Epithelial cell of proximal tubule (primary cell): Measurements from ENCODE around the gene TMEM233. TPM values are rescaled to one million over a fixed set of nuclear protein-coding genes. Genes with fewer than 3 reads are reported as not detected.

ENCODE experiments used
- DNase-seq: peaks from one replicate; pipeline ENCODE4 v3.0.0-alpha.2; 2011; ENCODE audit warnings: low read depth
- H3K4me3 ChIP-seq: 2 replicates; pipeline ENCODE4 v1.5.1; 2011; ENCODE audit warnings: low read depth, mild to moderate bottlenecking, low read length
- CTCF ChIP-seq: conservative IDR thresholded peaks from 2 replicates; pipeline ENCODE4 v1.5.1; 2012; ENCODE audit warnings: low read depth, mild to moderate bottlenecking, low read length
- total RNA-seq: library from RNA; depleted of rRNA; stranded (reverse); fragments of >200 nt; gene quantifications from 2 replicates; pipeline ENCODE4 v1.2.3, GENCODE V29; 2015

The TMEM233 gene
- total RNA-seq, 1 donor from 2014 or later: 0.17 TPM

GRCh38 chr12:119621878-119622277, 28.3 kb downstream of the TMEM233 start:
- TF ChIP-seq CTCF: no peak
- DNase-seq: no peak
- no peak overlapping the region for H3K4me3 ChIP-seq

GRCh38 chr12:119624966-119625365, 31.4 kb downstream of the TMEM233 start:
- DNase-seq: no peak
- TF ChIP-seq CTCF: no peak
- H3K4me3 ChIP-seq: no peak overlapping the region

GRCh38 chr12:119627019-119627643, 33.6 kb downstream of the TMEM233 start:
- DNase-seq: no peak
- no peak overlapping the region for H3K4me3 ChIP-seq
- no peak for TF ChIP-seq CTCF

- H3K4me3 ChIP-seq: no peak overlapping the region
- no peak for DNase-seq
- TF ChIP-seq CTCF: no peak
Observed at GRCh38 chr12:119627686-119628085, 34.1 kb downstream of the TMEM233 start.

GRCh38 chr12:119630223-119630780, 36.7 kb downstream of the TMEM233 start:
- DNase-seq: no peak
- TF ChIP-seq CTCF: no peak
- no peak overlapping the region for H3K4me3 ChIP-seq

GRCh38 chr12:119630962-119631550, 37.5 kb downstream of the TMEM233 start:
- DNase-seq: no peak
- no peak for TF ChIP-seq CTCF
- H3K4me3 ChIP-seq: no peak overlapping the region
